Activated naive CD4-positive, alpha-beta T cell treated with anti-CD3 and anti-CD28 coated beads for 36 hours (primary cell): ENCODE results near the gene TFEB. TPM values are rescaled to one million over a fixed set of nuclear protein-coding genes. Genes with fewer than 3 reads are reported as not detected.

Experiments used
- CTCF ChIA-PET: fragments of 350-600 bp; sonication (Branson Sonifier 250); formaldehyde crosslinking; loops from one replicate; lab custom pipeline; 2021; ENCODE audit warnings: antibody characterized with exemption; lab: Charles Lee
- DNase-seq: peaks from one replicate; pipeline ENCODE4 v3.0.0-alpha.2; 2020
- H3K27ac Mint-ChIP-seq: one replicate; pipeline ENCODE4 v1.8.0; 2021; ENCODE audit warnings: mild to moderate bottlenecking, mixed read lengths
- H3K27me3 Mint-ChIP-seq: one replicate; pipeline ENCODE4 v1.8.0; 2021; ENCODE audit warnings: low read depth, mixed read lengths
- H3K36me3 Mint-ChIP-seq: one replicate; pipeline ENCODE4 v1.8.0; 2021; ENCODE audit warnings: low read depth, mixed read lengths
- H3K4me1 Mint-ChIP-seq: one replicate; pipeline ENCODE4 v1.8.0; 2021; ENCODE audit warnings: low read depth, mixed read lengths
- H3K4me3 Mint-ChIP-seq: one replicate; pipeline ENCODE4 v1.8.0; 2021; ENCODE audit warnings: mild to moderate bottlenecking, moderate library complexity, mixed read lengths
- H3K9me3 Mint-ChIP-seq: one replicate; pipeline ENCODE4 v1.8.0; 2021; ENCODE audit warnings: mixed read lengths
- intact Hi-C: fragments of 100-400 bp; cut with micrococcal nuclease; formaldehyde crosslinking; loops from one replicate; pipeline ENCODE4 v1.15.1; 2023
- total RNA-seq, 2 experiments: library from RNA; stranded (reverse); gene quantifications; one replicate each; pipeline ENCODE4 v1.2.3, GENCODE V29; 2021

Gene TFEB
- total RNA-seq, 2 experiments from 2014 or later: 5.7 to 7.9 TPM

DNA sequence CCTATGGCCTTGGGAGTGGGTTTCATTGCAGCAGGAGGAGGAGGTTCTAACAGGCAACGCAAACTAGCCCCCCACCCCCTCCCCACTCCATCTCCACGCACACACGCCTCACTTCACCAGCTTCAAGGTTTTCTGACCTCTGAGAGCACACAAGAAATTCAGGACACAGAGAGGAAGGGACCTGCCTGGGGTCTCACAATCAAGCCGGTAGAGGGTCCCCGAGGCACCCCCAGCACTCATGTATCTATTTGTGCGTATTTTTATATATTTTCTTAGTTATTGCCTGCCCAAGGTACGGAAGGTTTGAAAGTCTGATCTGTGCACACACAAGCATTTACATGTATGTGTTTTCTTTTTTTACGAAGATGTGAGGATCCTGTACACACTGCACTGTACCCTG lies 80.2 kb downstream of the TFEB start:
- H3K36me3 Mint-ChIP-seq: no peaks in the 10 kb centered on the region
- no peaks in the 10 kb centered on the region for H3K9me3 Mint-ChIP-seq
- no peak for DNase-seq
- CTCF ChIA-PET: no interaction called here
- H3K4me3 Mint-ChIP-seq: no peak overlapping the region
- peaks cover 6% of the 10 kb centered on the region for H3K27me3 Mint-ChIP-seq
- no peak overlapping the region for H3K27ac Mint-ChIP-seq
- H3K4me1 Mint-ChIP-seq: no peaks in the 10 kb centered on the region
- intact Hi-C loops: no loop called here

DNA sequence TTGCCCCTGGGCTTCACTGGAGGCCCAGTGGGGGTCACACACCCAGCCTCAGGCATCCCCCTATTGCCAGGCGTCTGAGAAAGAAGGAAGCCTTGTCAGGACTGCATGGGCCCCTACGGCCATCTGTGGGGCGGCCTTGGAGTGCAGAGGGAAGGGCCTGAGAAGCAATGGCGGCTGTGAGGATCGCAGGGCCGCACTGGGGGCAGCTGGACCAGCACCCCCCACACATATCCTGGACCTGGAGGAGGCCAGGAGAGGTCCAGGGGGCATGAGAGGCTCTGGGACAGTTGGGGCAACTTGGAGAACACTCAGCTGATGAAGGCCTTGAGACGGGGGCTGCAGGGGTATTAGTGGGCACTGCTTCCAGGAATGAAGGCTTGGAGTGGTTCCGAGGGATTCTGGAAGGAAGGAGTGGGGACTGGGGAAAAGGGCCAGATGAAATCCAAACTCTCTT lies 80.7 kb downstream of the TFEB start:
- no peak overlapping the region for H3K4me3 Mint-ChIP-seq
- no peak overlapping the region for H3K27ac Mint-ChIP-seq
- no peak for DNase-seq
- no peaks in the 10 kb centered on the region for H3K4me1 Mint-ChIP-seq
- H3K27me3 Mint-ChIP-seq: peaks cover 6% of the 10 kb centered on the region
- H3K36me3 Mint-ChIP-seq: no peaks in the 10 kb centered on the region
- CTCF ChIA-PET: no interaction called here
- H3K9me3 Mint-ChIP-seq: no peaks in the 10 kb centered on the region
- intact Hi-C loops: no loop called here

DNA sequence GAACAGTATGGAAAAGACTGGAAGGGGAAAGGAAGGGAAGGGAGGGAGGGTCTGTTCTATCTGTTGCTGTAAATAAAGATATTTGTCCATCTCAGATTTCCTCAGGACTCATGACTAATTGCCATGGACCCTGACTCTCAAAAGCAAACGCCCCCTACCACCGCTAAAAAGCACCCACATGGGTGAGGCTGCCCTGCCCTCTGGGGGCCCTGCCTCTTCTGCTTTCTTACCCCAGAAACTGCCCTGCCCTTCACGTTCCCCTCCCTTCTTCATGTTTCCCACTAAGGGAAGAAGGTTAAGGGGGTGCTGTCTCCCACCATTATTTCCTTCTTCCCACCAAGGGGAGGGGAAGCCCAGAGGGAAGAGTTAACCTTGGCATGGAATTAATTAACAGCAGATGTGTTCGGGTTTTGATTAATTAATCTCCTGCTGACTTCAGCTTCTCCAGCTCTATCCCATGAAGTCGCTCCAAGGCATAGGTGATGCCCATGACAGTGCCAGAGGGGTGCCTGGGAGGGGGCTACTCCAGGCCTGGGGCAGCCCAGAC lies 81.2 kb downstream of the TFEB start:
- Mint-ChIP-seq H3K4me3 (no peak overlapping the region), H3K9me3 (no peaks in the 10 kb centered on the region), H3K27me3 (peaks cover 6% of the 10 kb centered on the region), H3K27ac (no peak overlapping the region), H3K36me3 (no peaks in the 10 kb centered on the region), H3K4me1 (no peaks in the 10 kb centered on the region)
- intact Hi-C loops: no loop called here
- no peak for DNase-seq
- CTCF ChIA-PET: no interaction called here

- intact Hi-C loops: no loop called here
- H3K4me1 Mint-ChIP-seq: no peaks in the 10 kb centered on the region
- H3K9me3 Mint-ChIP-seq: no peaks in the 10 kb centered on the region
- no peak overlapping the region for H3K4me3 Mint-ChIP-seq
- CTCF ChIA-PET: no interaction called here
- H3K36me3 Mint-ChIP-seq: no peaks in the 10 kb centered on the region
- no peak for DNase-seq
- peaks cover 6% of the 10 kb centered on the region for H3K27me3 Mint-ChIP-seq
- H3K27ac Mint-ChIP-seq: no peak overlapping the region
Observed at GRCh38 chr6:41653691-41654090, 81.7 kb downstream of the TFEB start.

DNA sequence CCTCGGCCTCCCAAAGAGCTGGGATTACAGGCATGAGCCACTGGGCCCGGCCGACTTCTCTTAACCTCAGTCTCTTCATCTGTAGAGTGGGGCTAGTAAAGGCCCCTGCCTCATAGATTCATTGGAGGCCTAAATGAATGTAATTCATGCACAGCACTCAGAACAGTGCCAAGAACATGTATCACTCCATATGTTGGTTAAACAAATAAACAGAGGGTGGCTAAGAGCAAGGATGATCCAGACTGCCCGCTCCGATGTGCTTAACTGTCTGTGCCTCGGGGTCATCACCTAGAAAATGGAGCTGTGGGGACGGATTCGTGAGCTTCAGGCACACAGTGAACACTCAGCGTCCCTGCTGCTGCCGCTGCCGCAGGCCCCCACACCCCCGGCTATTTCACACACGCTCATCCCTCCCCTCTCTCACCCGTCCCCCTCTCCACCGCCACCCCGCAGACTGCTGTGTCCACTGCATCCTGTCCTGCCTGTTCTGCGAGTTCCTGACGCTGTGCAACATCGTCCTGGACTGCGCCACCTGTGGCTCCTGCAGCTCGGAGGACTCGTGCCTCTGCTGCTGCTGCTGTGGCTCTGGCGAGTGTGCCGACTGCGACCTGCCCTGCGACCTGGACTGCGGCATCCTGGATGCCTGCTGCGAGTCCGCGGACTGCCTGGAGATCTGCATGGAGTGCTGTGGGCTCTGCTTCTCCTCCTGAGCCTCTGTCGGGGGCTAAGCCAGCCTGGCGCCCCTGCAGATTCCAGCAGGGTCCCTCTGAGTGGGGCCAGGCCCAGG lies 82.3 kb downstream of the TFEB start:
- peaks cover 2% of the 10 kb centered on the region for H3K27me3 Mint-ChIP-seq
- no peak overlapping the region for H3K27ac Mint-ChIP-seq
- H3K4me1 Mint-ChIP-seq: no peaks in the 10 kb centered on the region
- CTCF ChIA-PET: no interaction called here
- H3K4me3 Mint-ChIP-seq: no peak overlapping the region
- intact Hi-C loops: no loop called here
- no peaks in the 10 kb centered on the region for H3K36me3 Mint-ChIP-seq
- no peak for DNase-seq
- H3K9me3 Mint-ChIP-seq: no peaks in the 10 kb centered on the region

DNA sequence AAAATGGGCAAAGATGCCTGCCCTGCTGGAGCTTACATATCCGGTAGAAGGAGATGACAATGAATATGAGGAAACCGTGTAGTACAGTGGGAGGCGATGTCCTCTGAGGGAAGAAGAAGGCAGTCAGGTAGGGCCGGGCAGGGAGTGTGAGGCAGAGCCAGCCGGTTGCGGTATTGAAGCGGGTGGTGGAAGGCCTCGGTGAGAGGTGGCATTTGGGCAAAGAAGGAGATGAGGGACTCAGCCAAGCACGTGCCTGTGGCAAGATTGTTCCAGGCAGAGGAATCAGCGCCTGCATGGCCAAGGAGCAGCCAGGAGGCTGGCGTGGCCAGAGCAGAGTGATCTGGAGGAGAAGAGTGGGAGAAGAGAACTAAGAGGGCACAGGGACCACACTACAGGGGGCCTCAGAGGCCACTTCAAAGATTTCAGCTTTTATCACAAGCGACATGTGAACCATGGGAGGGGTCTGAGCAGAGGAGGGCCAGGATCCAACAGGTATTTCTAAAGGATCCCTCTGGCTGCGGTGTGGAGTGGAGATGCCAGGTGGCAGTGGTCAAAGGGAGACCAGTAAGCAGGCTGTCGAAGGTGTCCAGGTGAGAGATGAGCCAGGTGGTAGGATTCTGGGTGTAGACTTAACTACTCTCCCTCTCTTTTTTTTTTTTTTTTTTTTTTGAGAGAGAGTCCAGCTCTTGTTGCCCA lies 83.3 kb downstream of the TFEB start:
- H3K27ac Mint-ChIP-seq: no peak overlapping the region
- CTCF ChIA-PET: no interaction called here
- intact Hi-C loops: no loop called here
- no peak overlapping the region for H3K4me3 Mint-ChIP-seq
- no peaks in the 10 kb centered on the region for H3K27me3 Mint-ChIP-seq
- H3K9me3 Mint-ChIP-seq: no peaks in the 10 kb centered on the region
- no peak for DNase-seq
- H3K36me3 Mint-ChIP-seq: no peaks in the 10 kb centered on the region
- H3K4me1 Mint-ChIP-seq: no peaks in the 10 kb centered on the region

DNA sequence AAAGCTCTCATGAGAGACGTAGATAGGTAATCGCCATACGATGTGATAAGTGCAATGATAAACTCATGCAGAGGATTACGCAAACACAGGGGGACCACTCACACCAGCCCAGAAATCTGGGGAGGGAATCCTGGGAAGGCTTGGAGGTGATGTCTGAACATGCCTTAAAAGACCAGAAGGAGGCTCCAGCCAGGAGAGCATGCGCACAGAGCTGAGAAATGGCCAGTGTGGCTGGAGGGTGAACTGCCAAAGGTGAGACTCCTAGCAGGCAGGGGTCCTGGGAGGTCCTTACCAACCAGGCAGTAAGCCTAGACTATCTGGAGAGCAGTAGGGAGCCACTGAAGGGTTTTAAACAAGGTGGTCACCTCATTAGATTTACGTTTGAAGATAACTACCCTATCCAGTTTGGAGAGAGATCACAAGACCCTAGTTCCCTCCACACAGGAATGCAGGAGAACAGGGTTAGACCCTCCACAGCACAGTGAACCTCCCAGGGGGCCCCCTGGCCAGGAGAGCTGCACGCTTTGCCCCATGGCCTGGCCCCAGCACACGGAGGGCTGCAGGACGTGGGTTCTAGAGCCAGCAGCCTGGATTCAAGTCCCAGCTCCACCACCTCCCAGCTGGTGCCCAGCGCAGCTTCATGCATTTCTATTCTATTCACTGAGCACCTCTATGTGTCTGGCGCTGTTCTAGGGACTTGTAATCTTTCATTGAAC lies 84.0 kb downstream of the TFEB start:
- DNase-seq: no peak
- no peaks in the 10 kb centered on the region for H3K9me3 Mint-ChIP-seq
- intact Hi-C loops: no loop called here
- no peaks in the 10 kb centered on the region for H3K36me3 Mint-ChIP-seq
- H3K27me3 Mint-ChIP-seq: no peaks in the 10 kb centered on the region
- H3K27ac Mint-ChIP-seq: no peak overlapping the region
- H3K4me3 Mint-ChIP-seq: no peak overlapping the region
- CTCF ChIA-PET: no interaction called here
- no peaks in the 10 kb centered on the region for H3K4me1 Mint-ChIP-seq

GRCh38 chr6:41650120-41650519 lies 85.3 kb downstream of the TFEB start:
- DNase-seq: no peak
- no peaks in the 10 kb centered on the region for H3K27me3 Mint-ChIP-seq
- H3K4me3 Mint-ChIP-seq: no peak overlapping the region
- CTCF ChIA-PET: no interaction called here
- intact Hi-C loops: no loop called here
- H3K27ac Mint-ChIP-seq: no peak overlapping the region
- no peaks in the 10 kb centered on the region for H3K4me1 Mint-ChIP-seq
- no peaks in the 10 kb centered on the region for H3K36me3 Mint-ChIP-seq
- no peaks in the 10 kb centered on the region for H3K9me3 Mint-ChIP-seq

DNA sequence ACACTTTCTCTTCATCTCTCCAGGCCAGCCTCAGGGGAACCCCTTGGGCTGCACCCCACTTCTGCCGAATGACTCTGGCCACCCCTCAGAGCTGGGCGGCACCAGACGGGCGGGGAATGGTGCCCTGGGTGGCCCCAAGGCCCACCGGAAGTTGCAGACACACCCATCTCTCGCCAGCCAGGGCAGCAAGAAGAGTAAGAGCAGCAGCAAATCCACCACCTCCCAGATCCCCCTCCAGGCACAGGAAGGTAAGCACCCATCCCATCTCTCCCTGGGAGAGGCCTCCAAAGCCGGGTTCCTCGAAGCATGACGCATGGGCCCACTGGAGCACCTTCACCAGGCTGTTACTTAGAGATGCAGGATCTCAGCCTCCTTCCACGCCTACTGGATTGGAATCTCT lies 85.8 kb downstream of the TFEB start:
- no peaks in the 10 kb centered on the region for H3K4me1 Mint-ChIP-seq
- H3K4me3 Mint-ChIP-seq: no peak overlapping the region
- H3K27ac Mint-ChIP-seq: no peak overlapping the region
- no peaks in the 10 kb centered on the region for H3K36me3 Mint-ChIP-seq
- CTCF ChIA-PET: no interaction called here
- no peak for DNase-seq
- no peaks in the 10 kb centered on the region for H3K9me3 Mint-ChIP-seq
- H3K27me3 Mint-ChIP-seq: no peaks in the 10 kb centered on the region
- intact Hi-C loops: no loop called here

DNA sequence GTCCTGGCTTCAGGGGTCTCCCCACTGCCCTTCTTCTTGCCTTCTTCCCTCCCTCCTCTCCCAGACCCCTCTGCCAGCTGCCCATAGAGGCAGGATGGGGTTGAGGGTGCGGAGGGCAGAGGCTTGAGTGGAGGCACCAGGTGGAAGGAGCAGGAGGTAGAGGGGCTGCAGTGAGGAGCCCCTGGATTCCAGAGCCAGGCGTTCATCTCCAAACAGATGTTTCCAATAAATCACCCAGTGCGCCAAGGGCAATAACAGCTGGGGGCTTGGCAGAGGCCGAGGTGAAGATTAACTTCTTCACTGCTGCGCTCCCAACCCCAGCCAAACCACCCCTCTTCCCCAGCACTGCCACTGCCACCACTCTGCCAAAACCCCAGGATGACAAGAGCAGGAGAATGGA lies 86.5 kb downstream of the TFEB start:
- intact Hi-C loops: no loop called here
- CTCF ChIA-PET: no interaction called here

GRCh38 chr6:41648070-41648585 lies 87.3 kb downstream of the TFEB start:
- no peaks in the 10 kb centered on the region for H3K9me3 Mint-ChIP-seq
- H3K27ac Mint-ChIP-seq: no peak overlapping the region
- no peak overlapping the region for H3K4me3 Mint-ChIP-seq
- no peaks in the 10 kb centered on the region for H3K36me3 Mint-ChIP-seq
- no peaks in the 10 kb centered on the region for H3K27me3 Mint-ChIP-seq
- no peak for DNase-seq
- no peaks in the 10 kb centered on the region for H3K4me1 Mint-ChIP-seq
- intact Hi-C loops: no loop called here
- CTCF ChIA-PET: interaction anchor here (0.9 kb wide), 1 partner anchor 35 kb away, joined by 3 read pairs; no protein-coding TSS in a partner anchor

More for the DNA sequence above, 86.5 kb downstream of the TFEB start:
- H3K4me3 Mint-ChIP-seq: no peak overlapping the region
- H3K36me3 Mint-ChIP-seq: no peaks in the 10 kb centered on the region
- H3K27me3 Mint-ChIP-seq: no peaks in the 10 kb centered on the region
- no peak overlapping the region for H3K27ac Mint-ChIP-seq
- DNase-seq: no peak
- H3K9me3 Mint-ChIP-seq: no peaks in the 10 kb centered on the region
- no peaks in the 10 kb centered on the region for H3K4me1 Mint-ChIP-seq

- no peaks in the 10 kb centered on the region for H3K27me3 Mint-ChIP-seq
- CTCF ChIA-PET: interaction anchor here (0.9 kb wide), 1 partner anchor 36 kb away, joined by 3 read pairs; no protein-coding TSS in a partner anchor
- no peak overlapping the region for H3K4me3 Mint-ChIP-seq
- H3K9me3 Mint-ChIP-seq: no peaks in the 10 kb centered on the region
- DNase-seq: no peak
- H3K27ac Mint-ChIP-seq: no peak overlapping the region
- no peaks in the 10 kb centered on the region for H3K36me3 Mint-ChIP-seq
- intact Hi-C loops: no loop called here
- no peaks in the 10 kb centered on the region for H3K4me1 Mint-ChIP-seq
Observed at GRCh38 chr6:41647061-41647511, 88.3 kb downstream of the TFEB start.
